Stimulated activated CD4-positive, alpha-beta T cell treated with anti-CD3 and anti-CD28 coated beads, Interleukin-4, amount 100 ng/mL, for 48 hours (primary cell): ENCODE data around the gene DPYD.

ENCODE experiments used
- DNase-seq, 2 donors: peaks; one replicate each; pipeline ENCODE4 v3.0.0-alpha.2; 2020; ENCODE audit warnings: low read depth in 2 of 2

DPYD gene

GRCh38 chr1:97787231-97787630, 133.6 kb downstream of the DPYD start:
- DNase-seq, result no peak

GRCh38 chr1:97784661-97785060, 136.2 kb downstream of the DPYD start:
- DNase-seq, result no peak

GRCh38 chr1:97783751-97784150, 137.1 kb downstream of the DPYD start:
- DNase-seq, result no peak

- DNase-seq, result no peak
Observed at GRCh38 chr1:97781762-97782337, 139.0 kb downstream of the DPYD start.

GRCh38 chr1:97780884-97781283, 139.9 kb downstream of the DPYD start:
- no peak for DNase-seq

GRCh38 chr1:97778718-97779117, 142.1 kb downstream of the DPYD start:
- no peak for DNase-seq

GRCh38 chr1:97770376-97770775, 150.5 kb downstream of the DPYD start:
- no peak for DNase-seq

GRCh38 chr1:97767381-97767780, 153.5 kb downstream of the DPYD start:
- DNase-seq, result no peak

- DNase-seq, result no peak
Observed at GRCh38 chr1:97764991-97765390, 155.8 kb downstream of the DPYD start.

GRCh38 chr1:97761637-97762036, 159.2 kb downstream of the DPYD start:
- DNase-seq, result no peak

GRCh38 chr1:97759078-97759477, 161.8 kb downstream of the DPYD start:
- no peak for DNase-seq

GRCh38 chr1:97758541-97759057, 162.2 kb downstream of the DPYD start:
- no peak for DNase-seq

- DNase-seq, result no peak
Observed at GRCh38 chr1:97745912-97746311, 174.9 kb downstream of the DPYD start.

- DNase-seq, result no peak
Observed at GRCh38 chr1:97744977-97745376, 175.9 kb downstream of the DPYD start.

GRCh38 chr1:97743129-97743528, 177.7 kb downstream of the DPYD start:
- DNase-seq, result no peak

GRCh38 chr1:97740891-97741290, 179.9 kb downstream of the DPYD start:
- no peak for DNase-seq

GRCh38 chr1:97739596-97740103, 181.2 kb downstream of the DPYD start:
- no peak for DNase-seq

GRCh38 chr1:97738270-97738669, 182.6 kb downstream of the DPYD start:
- DNase-seq, result no peak

- DNase-seq, result no peak
Observed at GRCh38 chr1:97730271-97730670, 190.6 kb downstream of the DPYD start.

- DNase-seq, result no peak
Observed at GRCh38 chr1:97728436-97728835, 192.4 kb downstream of the DPYD start.

- DNase-seq, result no peak
Observed at GRCh38 chr1:97727029-97727428, 193.8 kb downstream of the DPYD start.

GRCh38 chr1:97726386-97726785, 194.4 kb downstream of the DPYD start:
- no peak for DNase-seq

- no peak for DNase-seq
Observed at GRCh38 chr1:97721221-97721620, 199.6 kb downstream of the DPYD start.

- no peak for DNase-seq
Observed at GRCh38 chr1:97712980-97713379, 207.9 kb downstream of the DPYD start.
